ENCODE measurements around the gene CHSY3.

CHSY3 gene

GRCh38 chr5:130136300-130136699 is 232.0 kb downstream of the CHSY3 start:
- POLR2A ChIA-PET (ENCODE audit: low non-redundant PET), result no interaction called here
- no peak for TF ChIP-seq CTCF (conservative IDR thresholded peaks at IDR 0.05; ENCODE audit: low read depth)
- no peak overlapping the region for H3K27ac ChIP-seq
- DNase-seq (ENCODE audit: low spot score), result no peak
- CTCF ChIA-PET, result interaction anchor here (1.2 kb wide), 1 partner anchor 10 kb away, joined by 3 read pairs; no protein-coding TSS in a partner anchor

GRCh38 chr5:130137681-130138080 is 233.4 kb downstream of the CHSY3 start:
- H3K27ac ChIP-seq, result no peak overlapping the region
- DNase-seq (ENCODE audit: low spot score), result no peak
- TF ChIP-seq CTCF (conservative IDR thresholded peaks at IDR 0.05; ENCODE audit: low read depth), result no peak
- CTCF ChIA-PET, result interaction anchor here (0.7 kb wide), 1 partner anchor 31 kb away, joined by 3 read pairs; no protein-coding TSS in a partner anchor
- POLR2A ChIA-PET (ENCODE audit: low non-redundant PET), result no interaction called here

DNA sequence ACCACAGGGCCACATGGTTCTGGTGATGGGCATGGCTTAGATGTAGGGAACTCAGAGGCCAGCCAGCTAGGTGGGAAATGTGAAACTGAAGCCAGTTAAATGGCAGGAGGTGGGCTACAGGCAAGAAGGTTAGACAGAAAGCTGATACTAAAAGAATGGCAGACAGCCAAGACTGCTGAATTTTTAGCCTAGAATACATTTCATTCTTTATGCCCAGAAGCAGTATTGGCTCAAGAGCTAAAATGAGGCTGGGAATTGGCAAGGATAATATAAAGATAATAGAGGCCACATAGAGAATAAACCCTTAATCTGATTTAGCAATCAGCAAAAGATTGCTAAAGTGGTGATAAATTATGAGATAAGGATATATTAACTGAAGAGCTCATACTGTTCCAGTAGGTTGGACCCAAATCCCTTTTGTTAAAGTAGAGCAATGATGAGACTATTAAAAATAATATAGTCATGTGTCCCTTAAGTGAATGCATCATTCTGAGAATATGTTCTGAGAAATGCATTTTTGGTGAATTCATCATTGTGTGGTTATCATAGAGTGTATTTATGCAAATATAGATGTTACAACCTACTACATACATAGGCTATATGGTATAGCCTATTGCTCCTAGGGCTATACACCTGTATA is 234.3 kb downstream of the CHSY3 start:
- ChIA-PET POLR2A (ENCODE audit: low non-redundant PET) (no interaction called here), CTCF (interaction anchor here (0.7 kb wide), 1 partner anchor 32 kb away, joined by 3 read pairs; no protein-coding TSS in a partner anchor)

DNA sequence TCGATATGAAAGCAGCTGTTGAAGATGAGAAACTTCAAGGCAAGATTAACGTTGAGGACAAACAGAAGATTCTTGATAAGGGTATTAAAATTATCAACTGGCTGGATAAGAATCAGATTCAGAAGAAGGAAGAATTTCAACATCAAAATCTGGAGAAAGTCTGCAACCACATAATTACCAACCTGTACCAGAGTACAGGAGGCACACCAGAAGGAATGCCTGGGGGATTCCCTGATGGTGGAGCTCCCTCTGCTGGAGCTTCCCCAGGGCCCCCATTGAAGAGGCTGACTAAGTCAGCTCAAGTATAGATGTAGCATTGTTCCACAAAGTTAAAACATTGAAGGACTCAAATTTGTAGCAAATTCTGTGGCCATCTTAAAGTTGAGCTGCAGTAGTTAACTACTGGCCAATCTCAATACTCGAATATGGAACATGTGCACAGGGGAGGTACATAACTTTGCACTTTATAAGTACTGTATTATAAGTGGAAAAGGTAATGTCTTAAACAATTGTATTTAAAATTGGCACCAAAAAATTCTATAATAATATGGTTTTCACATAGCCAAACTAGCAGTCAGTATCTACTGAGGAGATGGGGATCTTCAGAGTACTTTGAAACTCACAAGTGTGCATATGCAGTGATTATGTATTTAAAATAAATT is 237.5 kb downstream of the CHSY3 start:
- TF ChIP-seq CTCF (conservative IDR thresholded peaks at IDR 0.05; ENCODE audit: low read depth), result no peak; the same call in 1 of the 2 replicates
- ChIA-PET POLR2A (ENCODE audit: low non-redundant PET) (no interaction called here), CTCF (interaction anchor here (0.6 to 1.2 kb wide), 5 partner anchors 15 to 576 kb away, joined by 3 to 4 read pairs (median 4); no protein-coding TSS in a partner anchor)
- H3K27ac ChIP-seq, result no peak overlapping the region
- DNase-seq (ENCODE audit: low spot score), result peak; percentile 51

More for the DNA sequence above, 234.3 kb downstream of the CHSY3 start:
- DNase-seq (ENCODE audit: low spot score), result no peak
- H3K27ac ChIP-seq, result no peak overlapping the region
- no peak for TF ChIP-seq CTCF (conservative IDR thresholded peaks at IDR 0.05; ENCODE audit: low read depth)

GRCh38 chr5:130151239-130151638 is 247.0 kb downstream of the CHSY3 start:
- ChIA-PET CTCF (interaction anchor here (0.6 kb wide), 1 partner anchor 328 kb away, joined by 3 read pairs; no protein-coding TSS in a partner anchor), POLR2A (ENCODE audit: low non-redundant PET) (no interaction called here)
- peak; percentile 9 for DNase-seq (ENCODE audit: low spot score)

More at GRCh38 chr5:130151239-130151638, 247.0 kb downstream of the CHSY3 start:
- no peak overlapping the region for H3K27ac ChIP-seq
- no peak for TF ChIP-seq CTCF (conservative IDR thresholded peaks at IDR 0.05; ENCODE audit: low read depth)
